Stimulated activated CD8-positive, alpha-beta memory T cell treated with anti-CD3 and anti-CD28 coated beads, Interleukin-4, amount 100 ng/mL, for 1 hour (primary cell): ENCODE measurements around the gene TFAP2A.

ENCODE experiments used
- DNase-seq, 2 donors: peaks; one replicate each; pipeline ENCODE4 v3.0.0-alpha.2; 2020; ENCODE audit warnings: low read depth in 2 of 2, low spot score in 1 of 2

The TFAP2A gene

DNA sequence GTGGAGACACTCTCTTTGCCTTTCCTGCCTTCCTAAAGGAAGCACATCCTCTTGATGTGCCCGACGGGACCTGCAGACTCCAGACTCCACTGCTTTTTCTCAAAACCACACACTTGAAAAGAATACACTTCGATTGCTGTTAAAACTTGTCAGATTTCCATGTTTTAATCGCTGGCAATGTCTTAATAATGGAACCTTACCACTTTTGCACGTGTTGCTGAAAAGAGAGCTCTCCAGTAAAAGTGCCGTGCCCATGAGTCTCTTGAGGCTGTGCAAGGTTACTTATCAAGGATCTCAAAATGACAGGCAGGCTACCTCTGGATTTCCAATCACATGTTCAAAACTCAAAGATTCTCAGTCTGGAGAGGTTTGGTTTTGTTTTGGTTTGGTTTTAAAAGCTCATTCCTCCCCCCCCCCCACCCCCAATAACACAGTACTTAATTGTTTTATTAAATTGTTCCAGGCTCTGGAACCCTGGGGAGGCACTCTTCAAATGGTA lies 12.0 kb upstream of the TFAP2A start:
- no peak for DNase-seq

DNA sequence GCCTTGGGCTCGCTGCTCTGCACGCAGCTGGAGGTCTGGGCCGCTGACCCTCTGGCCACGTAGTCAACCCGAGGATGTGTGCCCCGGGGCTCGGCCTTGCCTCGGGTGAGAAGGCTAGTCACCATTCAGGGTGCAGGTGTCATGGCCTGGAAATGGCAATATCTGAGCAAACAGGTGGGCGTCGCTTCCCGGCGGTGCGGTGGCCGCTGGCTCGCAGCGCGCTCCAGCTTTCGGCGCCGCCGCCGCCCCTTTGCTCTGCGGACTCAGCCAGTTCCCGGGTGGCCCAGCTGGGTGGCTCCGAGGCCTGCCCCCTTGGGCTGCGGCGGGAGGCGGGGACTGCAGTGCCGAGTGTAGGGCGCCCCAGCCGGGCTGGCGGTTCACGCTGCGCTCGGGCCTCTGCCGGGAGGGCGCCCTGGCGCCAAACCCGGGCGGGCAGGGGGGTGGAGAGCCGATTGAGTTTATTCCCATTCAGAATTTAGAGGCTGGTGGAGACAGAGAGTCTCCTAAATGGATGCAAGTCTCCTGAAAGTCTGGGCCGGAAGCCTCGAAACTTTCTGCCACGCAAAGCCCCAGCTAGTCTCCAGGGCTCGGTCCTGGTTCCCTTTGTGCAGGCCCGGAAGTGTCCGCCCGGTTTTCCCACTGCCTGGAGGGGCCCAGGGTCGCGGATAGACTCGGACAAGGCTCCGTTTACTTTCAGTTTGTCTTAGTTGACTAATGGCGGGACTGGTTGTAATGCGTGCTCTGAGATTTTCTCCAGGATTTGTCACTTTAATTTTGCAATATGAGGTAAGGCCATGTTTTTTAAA lies 11.3 kb upstream of the TFAP2A start:
- DNase-seq: no peak

DNA sequence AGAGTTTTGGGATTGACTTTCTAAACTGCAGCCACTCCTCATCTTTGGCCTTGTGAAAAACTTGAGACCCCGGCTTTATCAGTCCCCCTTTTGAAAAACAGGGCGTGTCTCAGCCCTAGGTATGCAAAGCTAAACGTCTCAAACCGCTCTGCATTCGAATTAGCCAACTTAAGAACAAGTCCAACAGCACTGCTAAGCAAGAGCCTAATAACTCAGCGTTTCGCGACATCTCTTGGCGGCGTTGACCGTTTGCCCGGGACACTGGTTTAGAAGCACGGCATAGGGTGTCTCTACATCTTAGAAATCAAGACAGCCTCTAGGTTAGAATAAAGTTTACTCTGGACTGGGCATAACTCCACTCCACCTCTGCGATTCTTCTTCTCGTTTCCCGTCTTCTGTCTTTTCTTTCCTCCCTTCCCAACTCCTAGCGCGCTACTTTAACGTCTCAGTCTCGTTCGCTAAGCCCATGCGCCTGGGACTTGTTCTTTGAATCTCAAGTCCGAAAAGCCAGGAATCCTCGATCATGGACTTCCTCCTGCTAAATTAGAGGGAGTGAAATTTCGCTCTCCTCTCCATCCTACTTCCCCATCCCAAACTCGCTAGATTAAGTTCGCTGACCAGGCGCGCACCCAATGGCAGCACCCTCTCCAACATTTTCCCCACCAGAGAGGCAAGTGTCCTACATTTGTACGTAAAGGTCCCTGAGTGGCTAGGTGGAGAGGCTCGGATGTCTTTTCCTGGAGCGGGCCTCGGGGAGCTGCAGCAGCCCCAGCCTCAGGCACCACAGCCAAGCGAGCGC lies 10.5 kb upstream of the TFAP2A start:
- DNase-seq: no peak

- DNase-seq: no peak
Measured at GRCh38 chr6:10424040-10424439, 9.2 kb upstream of the TFAP2A start.

DNA sequence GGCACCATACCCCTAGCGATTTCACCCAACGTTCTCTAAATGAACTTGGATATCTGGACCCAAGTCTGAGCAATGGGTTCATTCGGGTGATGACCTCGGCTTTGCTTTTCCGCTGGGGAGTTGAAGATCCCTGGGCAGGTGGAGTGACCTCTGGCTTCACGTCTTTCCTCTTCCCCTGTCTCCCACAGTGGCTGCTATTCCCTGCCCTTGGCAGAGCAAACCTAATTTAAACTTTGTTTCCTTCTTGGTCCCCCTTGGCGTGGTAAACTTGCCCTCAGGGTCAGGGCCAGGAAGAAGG lies 7.8 kb upstream of the TFAP2A start:
- DNase-seq: no peak

DNA sequence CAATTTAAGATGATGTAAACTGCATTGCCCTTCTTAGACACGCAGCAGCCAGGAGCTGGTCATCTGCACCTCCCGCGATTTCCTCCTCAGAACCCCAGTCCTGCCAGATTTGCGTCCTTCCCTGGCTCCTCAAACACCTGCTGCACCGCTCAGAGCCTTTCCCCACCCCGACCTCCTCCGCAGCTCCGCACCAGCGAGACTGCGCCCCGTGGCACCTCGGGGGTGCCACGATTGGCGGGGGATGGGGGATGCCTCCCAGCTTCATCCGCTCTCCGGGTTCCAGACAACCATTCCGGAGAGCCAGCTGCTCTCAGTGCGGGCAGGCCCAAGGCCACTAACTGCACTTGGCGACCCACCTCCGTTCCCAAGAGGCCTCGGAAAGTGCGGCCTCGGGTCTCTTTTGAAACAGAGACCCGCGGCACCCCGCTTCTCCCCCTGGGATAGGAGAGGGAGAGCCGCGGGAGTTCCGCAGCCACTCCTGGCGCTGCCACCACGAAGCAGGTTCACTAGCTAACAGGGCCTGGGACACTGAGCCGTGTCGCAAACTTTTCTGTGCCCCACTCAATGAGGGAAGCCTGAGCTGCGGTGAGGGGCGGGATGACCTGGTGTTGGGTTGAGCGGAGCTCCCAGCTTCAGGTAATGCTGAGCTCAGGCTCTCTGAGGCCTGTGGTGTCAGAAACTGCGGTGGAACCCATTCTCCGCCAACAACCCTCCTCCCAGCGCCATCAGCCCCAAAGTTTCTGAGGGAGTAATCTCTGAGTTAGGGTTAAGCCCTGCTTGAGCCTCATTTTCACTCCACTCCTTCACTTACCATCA lies 7.3 kb upstream of the TFAP2A start:
- no peak for DNase-seq

DNA sequence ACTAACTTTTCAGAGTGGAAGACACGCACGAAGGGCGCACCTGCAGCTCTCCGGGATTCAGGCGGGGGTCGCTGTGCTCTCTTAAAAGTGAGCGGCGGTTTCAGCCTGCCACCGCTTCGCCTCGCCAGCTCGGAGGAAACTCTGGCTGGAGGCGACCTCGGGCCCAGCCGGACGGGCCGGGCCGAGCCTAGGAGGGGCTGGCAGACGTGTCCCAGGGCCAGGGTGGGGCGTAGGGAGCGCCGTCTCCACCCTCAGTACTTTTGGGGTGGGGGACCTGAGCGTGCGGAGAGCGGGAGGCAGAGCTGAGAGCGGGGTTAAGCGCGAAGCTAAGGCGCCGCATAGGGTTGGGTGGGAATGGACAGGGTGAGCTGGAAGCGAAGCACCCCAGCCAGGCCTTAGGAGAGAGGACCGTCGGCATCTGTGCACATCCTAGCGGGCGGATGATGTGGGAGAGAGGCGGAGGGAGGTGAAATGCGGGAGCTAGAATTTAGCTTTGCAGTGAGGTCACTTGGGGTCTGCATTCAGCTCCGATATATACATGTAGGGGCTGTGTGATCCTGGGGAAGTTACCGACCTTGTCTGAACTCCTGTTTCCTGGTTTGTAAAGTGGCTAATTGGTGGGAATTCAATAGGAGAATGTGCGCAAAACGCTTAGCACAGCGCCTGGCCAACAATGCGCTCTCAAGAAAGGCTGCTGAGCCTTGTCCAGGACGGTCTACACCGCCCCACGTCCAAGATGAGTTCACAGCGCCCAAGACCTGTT lies 6.5 kb upstream of the TFAP2A start:
- DNase-seq: no peak

DNA sequence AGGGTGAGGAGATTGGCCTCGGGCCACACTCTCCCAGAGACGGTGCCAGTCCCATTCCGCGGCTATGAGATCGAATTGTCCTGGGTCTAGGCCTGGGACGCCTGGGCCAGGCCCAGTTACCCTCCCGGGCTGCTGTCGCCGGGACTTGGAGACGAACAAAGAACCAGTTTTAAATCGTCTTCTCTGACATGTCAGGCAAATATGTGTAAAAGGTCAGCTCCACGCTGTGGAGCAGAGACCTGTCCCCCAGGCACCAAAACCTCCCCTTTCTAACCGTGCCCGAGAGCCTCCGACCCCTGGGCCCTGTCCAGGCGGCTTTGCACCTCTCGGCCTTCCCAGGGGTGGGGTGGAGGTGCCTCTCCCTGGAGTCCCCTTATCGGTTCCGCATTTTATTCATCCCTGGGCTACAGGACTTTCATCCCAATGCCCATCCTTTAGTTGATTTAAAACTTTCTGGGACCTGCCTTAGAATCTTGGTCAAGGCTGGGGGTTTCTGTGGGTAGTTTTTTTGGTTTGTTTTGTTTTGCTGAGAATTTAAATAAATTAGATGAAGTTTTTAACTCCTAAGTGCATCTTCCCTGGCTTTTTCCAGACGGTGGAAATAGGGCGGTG lies 5.8 kb upstream of the TFAP2A start:
- DNase-seq: no peak

DNA sequence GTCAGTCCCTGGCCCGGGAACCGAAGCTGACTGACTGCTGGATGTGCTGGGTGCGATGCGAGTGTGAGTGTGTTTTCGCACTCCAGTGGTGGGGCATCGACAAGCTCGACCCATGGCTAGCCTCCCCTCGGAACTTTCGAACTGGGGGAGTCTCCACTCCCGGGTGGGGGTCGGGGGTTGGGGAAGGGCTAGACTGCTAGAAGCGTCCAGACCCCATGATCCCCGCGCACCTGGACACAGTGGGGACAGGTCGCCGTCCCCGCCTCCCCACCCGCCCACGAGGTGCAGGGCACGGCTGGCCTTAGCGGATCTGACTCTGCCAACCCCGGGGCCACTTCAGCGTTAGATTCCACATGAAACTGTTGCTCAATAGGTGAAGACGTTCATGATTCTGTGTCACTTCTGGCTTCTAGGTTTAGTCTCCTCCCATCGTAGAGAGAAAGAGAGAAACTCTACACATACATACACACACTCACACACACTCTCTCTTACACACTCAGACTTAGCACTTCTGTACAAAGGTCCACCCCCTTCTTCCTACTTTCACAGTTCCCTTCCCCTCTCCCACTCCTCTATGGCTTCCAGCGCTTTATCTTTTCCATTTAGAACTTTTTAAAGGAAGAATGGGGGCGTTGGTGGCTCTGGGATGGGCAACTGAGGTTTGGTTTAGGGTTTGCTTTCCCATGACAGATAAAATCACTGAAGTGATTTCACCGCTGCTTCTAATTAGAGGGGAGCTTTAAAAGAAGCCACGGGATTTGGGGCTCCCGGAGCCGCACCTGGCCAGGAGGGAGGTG lies 5.1 kb upstream of the TFAP2A start:
- no peak for DNase-seq

GRCh38 chr6:10418862-10419748 lies 4.2 kb upstream of the TFAP2A start:
- no peak for DNase-seq

DNA sequence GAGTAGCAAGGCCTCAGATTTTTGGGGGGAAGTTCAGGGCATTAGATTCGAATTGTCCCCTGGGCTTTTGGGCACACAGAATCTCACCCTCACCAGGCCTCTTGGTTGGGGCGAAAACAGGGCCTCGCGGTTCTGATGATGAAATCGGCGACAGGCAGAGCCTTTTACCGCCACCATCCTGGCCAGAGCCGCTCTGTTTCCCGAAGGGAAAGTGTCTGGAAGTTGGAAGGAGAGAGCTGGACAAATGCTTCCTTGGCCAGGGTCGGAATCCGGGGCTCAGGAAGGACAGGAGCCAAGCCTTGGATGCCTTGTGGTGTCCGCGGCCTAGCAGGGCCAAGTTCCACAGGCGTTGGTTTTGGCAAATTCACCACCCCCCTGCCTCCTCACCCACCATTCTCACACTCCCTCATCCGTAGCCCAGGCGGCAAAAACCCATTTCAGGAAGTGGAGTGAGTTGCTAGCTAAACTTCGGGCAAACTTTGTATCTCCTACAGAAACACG lies 3.5 kb upstream of the TFAP2A start:
- no peak for DNase-seq

DNA sequence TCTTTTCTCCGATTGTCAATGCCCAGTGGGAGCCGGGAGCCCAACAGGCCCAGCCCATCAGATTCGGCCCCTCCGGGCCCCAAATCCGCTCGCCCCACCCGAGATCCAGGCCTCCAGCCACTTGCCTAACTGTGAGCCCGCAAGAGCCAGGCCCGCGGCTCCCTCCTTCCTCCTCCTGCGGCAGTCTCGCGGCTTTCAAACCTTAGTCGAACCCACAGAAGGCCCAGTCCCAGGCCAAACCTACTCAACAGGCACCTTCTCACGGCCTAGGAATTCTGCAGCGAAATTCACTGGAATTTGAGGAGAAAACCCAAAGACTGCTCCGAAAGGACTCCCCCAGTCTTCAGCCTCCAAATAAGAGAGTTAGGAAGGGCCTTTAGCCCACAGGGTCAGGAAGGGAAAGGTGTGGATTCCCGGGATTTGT lies 2.8 kb upstream of the TFAP2A start:
- no peak for DNase-seq

GRCh38 chr6:10416863-10417641 lies 2.2 kb upstream of the TFAP2A start:
- no peak for DNase-seq

GRCh38 chr6:10416516-10416862 lies 1.6 kb upstream of the TFAP2A start:
- no peak for DNase-seq

GRCh38 chr6:10415617-10416480 lies 975 bp upstream of the TFAP2A start:
- no peak for DNase-seq

DNA sequence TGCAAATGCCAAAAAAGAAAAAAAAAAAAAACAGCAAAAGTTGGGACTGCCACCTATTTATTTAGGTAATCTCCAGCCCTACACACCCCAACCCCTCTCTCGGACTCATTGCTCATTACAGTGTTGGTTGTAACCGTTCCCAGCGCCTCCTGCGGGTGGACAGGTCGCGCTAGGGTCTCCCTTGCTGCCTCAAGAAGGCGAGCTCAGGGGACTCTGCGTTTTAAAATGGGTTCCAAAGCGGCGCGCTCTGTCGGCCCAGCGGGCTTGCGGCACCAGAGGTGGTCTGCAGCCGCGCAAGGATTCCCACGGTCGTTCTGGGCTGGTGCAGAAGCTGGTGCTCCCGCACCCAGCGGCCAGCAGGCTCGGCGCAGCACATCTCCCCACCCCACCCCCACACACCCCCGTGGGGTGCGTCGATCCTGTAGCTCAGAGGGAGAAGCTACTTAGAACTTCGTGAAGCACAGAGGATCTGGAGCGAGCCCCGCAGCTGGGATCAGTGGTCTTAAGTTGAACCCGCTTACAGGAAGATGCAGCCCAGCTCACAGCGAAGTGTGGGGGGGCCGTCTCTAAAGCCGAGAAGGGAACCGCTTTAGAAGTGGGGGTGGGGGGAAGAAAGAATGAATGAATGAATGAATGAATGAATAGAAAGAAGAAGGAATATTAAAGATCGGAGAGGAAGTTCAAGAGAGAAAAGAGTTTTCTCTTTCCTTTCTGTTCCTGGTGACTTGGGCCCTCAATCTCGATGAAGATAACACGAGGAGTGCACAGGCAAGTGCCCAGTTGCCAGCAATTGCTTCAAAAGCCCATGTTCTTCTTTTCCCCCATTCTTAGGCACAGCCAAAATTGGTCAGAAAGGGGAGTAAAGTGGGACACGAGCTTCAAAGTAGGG lies 780 bp downstream of the TFAP2A start:
- no peak for DNase-seq
